GM18505 (cell line): ENCODE results near the gene OTULINL.

Source experiments
- ATAC-seq: cut with Tn5 transposase; IDR thresholded peaks from one replicate; pipeline ENCODE4 v1.9.1; 2021; ENCODE audit not compliant: unreplicated experiment
- POLR2A ChIP-seq: IDR thresholded peaks from 4 replicates; pipeline ENCODE4 v1.6.1; 2011; ENCODE audit warnings: borderline replicate concordance; ENCODE audit not compliant: insufficient read depth, insufficient read length; ENCODE audit errors: extremely low read depth

Gene OTULINL

GRCh38 chr5:14644623-14645237 lies 63.1 kb downstream of the OTULINL start:
- no peak for TF ChIP-seq POLR2A
- ATAC-seq = no peak

GRCh38 chr5:14650052-14650451 lies 68.5 kb downstream of the OTULINL start:
- ATAC-seq = no peak
- TF ChIP-seq POLR2A = no peak

DNA sequence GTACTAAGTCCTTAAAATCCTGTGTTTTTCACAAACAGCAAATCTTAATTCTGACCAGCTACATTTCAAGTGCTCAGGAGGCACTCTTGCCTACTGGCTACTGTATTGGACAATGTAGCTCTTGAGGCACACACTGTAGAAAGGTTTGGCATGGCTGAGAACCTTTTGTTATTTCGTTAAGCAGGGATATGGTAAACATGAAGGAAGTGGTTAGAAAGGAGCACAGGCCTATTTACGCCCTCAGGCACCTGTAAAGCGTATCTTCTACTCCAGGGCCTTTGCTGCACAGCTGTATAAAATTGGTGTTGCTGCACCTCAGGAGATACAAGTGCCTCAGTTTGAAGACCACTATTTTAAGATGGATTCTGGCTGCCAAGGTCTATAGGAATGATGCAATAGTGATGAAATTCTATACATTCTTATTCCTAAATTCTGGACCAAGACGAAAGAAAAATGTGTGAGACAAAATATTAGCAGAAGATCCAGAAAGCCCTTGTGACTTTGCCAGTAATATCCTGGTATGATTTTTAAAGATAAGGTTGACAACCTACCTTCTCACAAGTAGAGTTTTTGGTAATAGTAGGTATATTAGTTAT lies 73.7 kb downstream of the OTULINL start:
- ATAC-seq = no peak
- no peak for TF ChIP-seq POLR2A

DNA sequence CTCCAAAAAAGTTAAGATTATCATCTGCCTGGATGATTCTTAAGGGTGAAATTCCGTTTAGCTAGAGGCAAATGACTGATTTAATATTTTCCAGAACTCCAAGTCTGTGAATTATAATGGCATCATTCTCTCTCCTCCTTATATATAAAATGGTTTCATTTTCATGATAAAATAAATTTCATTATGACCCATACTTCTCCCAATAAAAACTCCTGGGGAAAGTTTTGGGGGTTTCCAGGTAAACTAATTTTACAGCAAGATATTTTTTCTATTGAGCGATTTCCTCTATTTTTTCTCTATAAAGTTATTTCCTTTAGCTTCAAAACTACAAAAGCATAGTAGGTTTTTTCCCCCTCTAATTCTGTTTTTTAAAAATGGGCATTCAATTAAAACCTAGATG lies 75.3 kb downstream of the OTULINL start:
- no peak for TF ChIP-seq POLR2A
- ATAC-seq = no peak

GRCh38 chr5:14659821-14660607 lies 78.4 kb downstream of the OTULINL start:
- TF ChIP-seq POLR2A = no peak
- no peak for ATAC-seq

DNA sequence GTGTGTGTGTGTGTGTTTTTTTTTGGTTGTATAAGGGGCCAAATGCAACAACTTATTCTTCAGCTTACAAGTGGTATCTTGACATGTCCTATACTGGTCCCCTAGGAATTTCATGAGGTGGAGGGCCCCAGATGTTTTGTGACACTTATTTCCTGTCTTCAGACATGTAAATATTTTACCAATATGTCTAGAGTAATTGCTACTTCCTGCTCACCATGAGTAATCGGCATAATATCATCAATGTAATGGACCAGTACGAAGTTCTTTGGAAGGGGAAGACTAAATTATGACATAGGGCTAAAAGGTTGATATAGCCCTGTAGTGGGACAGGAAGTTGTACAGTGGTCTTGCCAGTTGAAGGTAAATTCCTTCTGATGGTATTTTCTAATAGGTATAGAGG lies 79.2 kb downstream of the OTULINL start:
- no peak for TF ChIP-seq POLR2A
- no peak for ATAC-seq
